Lower leg skin (tissue), 3 donors: ENCODE results near the gene CLEC3B.

Experiments
- CTCF ChIP-seq, 3 donors: fragments of 450-650 bp; IDR thresholded peaks; one replicate each; pipeline ENCODE4 v1.5.1; 2016; ENCODE audit warnings: antibody characterized with exemption in 3 of 3, mild to moderate bottlenecking in 3 of 3, moderate library complexity in 2 of 3
- POLR2A ChIP-seq, 2 donors: fragments of 450-650 bp; IDR thresholded peaks; one replicate each; pipeline ENCODE4 v1.6.1; 2016 to 2017; ENCODE audit warnings: antibody characterized with exemption in 2 of 2, mild to moderate bottlenecking in 1 of 2, moderate library complexity in 1 of 2

DNA sequence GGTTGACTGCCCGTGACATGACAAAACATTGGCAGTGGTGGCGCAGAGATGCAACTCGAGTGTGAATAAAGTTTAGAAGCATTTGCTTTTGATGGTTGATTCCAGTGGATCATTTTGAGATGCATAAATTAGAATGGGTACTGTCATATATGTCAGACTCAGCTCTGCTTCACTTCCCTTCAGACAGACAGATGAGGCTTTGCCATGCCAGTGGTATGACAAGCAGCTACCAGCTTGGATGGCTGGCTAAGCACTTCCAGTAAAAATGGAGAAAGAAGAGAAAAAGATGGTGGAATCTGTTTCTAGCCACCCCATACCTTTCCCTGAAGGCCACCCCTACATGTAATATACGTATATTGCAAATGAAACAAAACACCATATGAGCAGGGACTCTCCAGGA, 13.5 kb upstream of the CLEC3B start:
- TF ChIP-seq CTCF (IDR thresholded peaks at IDR 0.05) = no peak
- no peak for TF ChIP-seq POLR2A (IDR thresholded peaks at IDR 0.05)
